ENCODE results near the gene MRPS22.

Gene MRPS22

GRCh38 chr3:139306078-139306477 is 37.7 kb upstream of the MRPS22 start:
- TF ChIP-seq CTCF (conservative IDR thresholded peaks at IDR 0.05; ENCODE audit: low read depth, low read length), result no peak
- no peak overlapping the region for H3K4me3 ChIP-seq (ENCODE audit: low read length)
- no peak for DNase-seq (ENCODE audit: low read depth)

- TF ChIP-seq CTCF (conservative IDR thresholded peaks at IDR 0.05; ENCODE audit: low read depth, low read length), result no peak
- no peak for DNase-seq (ENCODE audit: low read depth)
- no peak overlapping the region for H3K4me3 ChIP-seq (ENCODE audit: low read length)
These were observed 36.7 kb upstream of the MRPS22 start for GRCh38 chr3:139307072-139307491.

DNA sequence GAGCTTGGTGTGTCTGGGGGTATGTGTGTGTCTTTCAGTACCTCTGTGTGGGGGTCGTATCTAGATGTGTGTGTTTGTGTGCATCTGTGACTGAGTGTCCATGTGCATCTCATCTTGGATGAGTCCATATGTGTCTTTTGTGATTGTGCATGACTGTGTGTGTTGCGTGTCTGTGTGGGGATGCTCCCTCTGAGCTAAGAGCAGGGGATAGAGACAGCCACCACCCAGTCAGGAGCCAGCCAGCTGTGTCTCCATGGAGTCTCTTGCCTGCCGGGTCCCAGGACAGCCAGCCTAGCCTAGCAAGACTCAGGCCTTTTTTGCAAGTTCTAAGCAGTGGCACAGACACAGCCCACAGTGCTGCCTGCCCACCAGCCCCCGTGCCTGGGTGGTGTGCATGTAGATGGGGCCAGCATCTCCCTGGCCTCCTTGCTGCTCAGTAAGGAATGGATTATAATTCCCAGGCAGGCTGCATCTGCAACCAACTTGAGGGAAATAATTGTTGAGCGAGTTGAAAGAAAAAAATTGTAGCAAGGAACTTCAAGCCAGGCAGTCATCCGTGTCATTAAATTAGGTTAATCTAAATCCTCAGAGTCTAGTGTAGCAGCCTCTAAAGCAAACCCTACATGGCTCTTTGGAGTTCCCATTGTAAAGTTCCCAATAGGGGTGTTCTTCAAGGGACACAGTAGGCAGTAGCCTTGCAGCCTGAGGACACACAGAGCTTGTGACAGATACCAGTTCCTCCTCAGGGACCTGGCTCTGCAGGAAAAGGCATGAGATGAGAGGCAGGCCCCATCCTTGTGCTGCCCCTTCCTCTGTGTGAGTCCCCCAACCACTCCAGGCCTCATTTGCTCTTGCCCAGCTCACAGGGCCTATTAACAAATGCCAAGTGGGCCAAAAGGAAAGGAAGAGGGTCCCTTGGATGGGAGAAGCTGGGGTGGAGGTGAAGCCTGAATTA is 35.9 kb upstream of the MRPS22 start:
- no peak for TF ChIP-seq CTCF (conservative IDR thresholded peaks at IDR 0.05; ENCODE audit: low read depth, low read length)
- H3K4me3 ChIP-seq (ENCODE audit: low read length), result no peak overlapping the region

GRCh38 chr3:139308560-139308959 is 35.3 kb upstream of the MRPS22 start:
- no peak overlapping the region for H3K4me3 ChIP-seq (ENCODE audit: low read length)
- no peak for TF ChIP-seq CTCF (conservative IDR thresholded peaks at IDR 0.05; ENCODE audit: low read depth, low read length)
- no peak for DNase-seq (ENCODE audit: low read depth)

More for the DNA sequence above, 35.9 kb upstream of the MRPS22 start:
- peak; percentile 44 for DNase-seq (ENCODE audit: low read depth)

DNA sequence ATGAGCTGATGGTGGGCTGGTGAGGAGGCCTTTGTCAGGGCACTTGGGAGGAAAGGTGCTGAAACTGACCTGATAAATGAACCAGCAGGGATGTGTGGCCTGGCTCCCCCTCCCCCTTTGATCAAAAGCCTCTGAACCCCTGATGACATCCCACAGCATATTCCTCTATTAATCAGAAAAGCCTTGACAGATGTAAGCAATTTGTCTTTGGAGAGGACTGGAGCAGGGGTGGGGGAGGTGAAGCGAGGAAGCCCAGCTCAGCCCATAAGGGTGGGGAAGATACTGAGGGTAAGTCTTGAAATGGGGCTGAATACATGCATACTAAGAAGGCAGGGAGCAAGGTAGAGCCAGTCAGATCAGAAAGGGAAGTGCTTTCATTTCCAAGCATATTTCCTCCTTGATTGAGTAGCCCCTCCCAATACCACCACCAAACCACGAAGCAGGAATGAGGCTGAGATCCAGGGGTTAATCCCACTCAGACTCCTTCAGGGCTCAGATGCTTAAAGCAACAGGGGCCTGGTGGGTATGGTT is 34.7 kb upstream of the MRPS22 start:
- no peak for TF ChIP-seq CTCF (conservative IDR thresholded peaks at IDR 0.05; ENCODE audit: low read depth, low read length)
- no peak overlapping the region for H3K4me3 ChIP-seq (ENCODE audit: low read length)
- DNase-seq (ENCODE audit: low read depth), result peak; percentile 48

DNA sequence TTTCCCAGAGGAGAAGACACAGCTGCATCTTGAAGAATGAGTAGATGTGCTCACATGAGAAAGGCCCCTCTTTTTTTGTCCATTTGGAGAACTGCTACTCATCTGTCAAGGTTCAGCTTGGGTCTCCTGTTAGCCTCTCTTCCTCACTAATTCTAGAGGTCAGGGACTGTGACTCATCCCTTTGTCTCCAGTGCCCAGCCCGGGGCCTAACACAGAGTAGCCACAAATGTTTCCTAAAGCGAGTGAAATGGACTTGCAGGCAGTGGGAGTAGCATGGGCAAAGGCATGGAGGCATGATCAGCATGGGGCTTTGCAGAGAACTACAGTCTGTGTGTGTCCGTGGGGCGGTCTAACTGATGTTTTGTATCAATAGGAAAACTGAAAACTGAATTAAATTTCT is 33.9 kb upstream of the MRPS22 start:
- no peak for DNase-seq (ENCODE audit: low read depth)
- no peak for TF ChIP-seq CTCF (conservative IDR thresholded peaks at IDR 0.05; ENCODE audit: low read depth, low read length)
- H3K4me3 ChIP-seq (ENCODE audit: low read length), result no peak overlapping the region
